Smooth muscle cell (in vitro differentiated cells): Measurements from ENCODE around the gene ADK. TPM values are rescaled to one million over a fixed set of nuclear protein-coding genes. Genes with fewer than 3 reads are reported as not detected.

Experiments used
- DNase-seq: peaks from one replicate; lab custom pipeline; 2025; ENCODE audit not compliant: unreplicated experiment; lab: John Stamatoyannopoulos, UW
- H2AFZ ChIP-seq: fragments of 200-600 bp; sonication (generic); 2 replicates; pipeline ENCODE4 v1.6.0; 2016; ENCODE audit warnings: antibody characterized with exemption, low read depth, mild to moderate bottlenecking
- H3F3A ChIP-seq: fragments of 200-600 bp; sonication (generic); 2 replicates; pipeline ENCODE4 v1.6.0; 2017; ENCODE audit warnings: antibody characterized with exemption, low read depth
- H3K27ac ChIP-seq: fragments of 200-600 bp; sonication (generic); 2 replicates; pipeline ENCODE4 v1.5.1; 2016; ENCODE audit warnings: low read depth, mild to moderate bottlenecking
- H3K27me3 ChIP-seq: fragments of 200-600 bp; sonication (generic); 2 replicates; pipeline ENCODE4 v1.6.1; 2016; ENCODE audit warnings: low read depth, mild to moderate bottlenecking
- H3K36me3 ChIP-seq: fragments of 200-600 bp; sonication (generic); 2 replicates; pipeline ENCODE4 v1.5.1; 2016; ENCODE audit warnings: low read depth
- H3K4me1 ChIP-seq: fragments of 200-600 bp; sonication (generic); 2 replicates; pipeline ENCODE4 v1.5.1; 2016; ENCODE audit warnings: low read depth
- H3K4me2 ChIP-seq: fragments of 200-600 bp; sonication (generic); 2 replicates; pipeline ENCODE4 v1.6.0; 2016; ENCODE audit warnings: mild to moderate bottlenecking
- H3K4me3 ChIP-seq: fragments of 200-600 bp; sonication (generic); 2 replicates; pipeline ENCODE4 v1.5.1; 2016; ENCODE audit warnings: mild to moderate bottlenecking
- H3K79me2 ChIP-seq: fragments of 200-600 bp; sonication (generic); 2 replicates; pipeline ENCODE4 v1.6.0; 2016; ENCODE audit warnings: low read depth, mild to moderate bottlenecking
- H3K9ac ChIP-seq: fragments of 200-600 bp; sonication (generic); 2 replicates; pipeline ENCODE4 v1.6.0; 2016; ENCODE audit warnings: low read depth
- H3K9me3 ChIP-seq: fragments of 200-600 bp; sonication (generic); replicated peaks from 2 replicates; pipeline ENCODE4 v1.5.1; 2016; ENCODE audit warnings: low read depth
- H4K20me1 ChIP-seq: fragments of 200-600 bp; sonication (generic); 2 replicates; pipeline ENCODE4 v1.6.0; 2016; ENCODE audit warnings: low read depth
- WGBS: methylation state at CpG from one replicate; pipeline ENCODE4 v1.1.7; 2016; ENCODE audit warnings: low lambda C conversion rate; 5-methylcytosine and 5-hydroxymethylcytosine counted together
- polyA plus RNA-seq: library from polyadenylated mRNA; unstranded; fragments of >200 nt; fragmentation: Nextera tagmentation; extraction: Ambion mirVana; gene quantifications from 2 replicates; pipeline ENCODE4 v1.2.1, GENCODE V29; 2016
- total RNA-seq: library from RNA; depleted of rRNA; stranded (reverse); fragments of >200 nt; gene quantifications from 2 replicates; pipeline ENCODE4 v1.2.3, GENCODE V29; 2014
- TF ChIP-seq, protein P1 (sequence below): fragments of 200-600 bp; sonication (generic); IDR thresholded peaks from 2 replicates; pipeline ENCODE4 v1.5.1; 2017; ENCODE audit warnings: borderline replicate concordance, mild to moderate bottlenecking, antibody characterized with exemption; ENCODE audit not compliant: insufficient read depth, poor library complexity, severe bottlenecking

Gene ADK
- total and polyA plus RNA-seq, 2 experiments from 2014 or later: 19.4 to 25.1 TPM

- H2AFZ ChIP-seq: no peak overlapping the region
- no peaks in the 10 kb centered on the region for H3F3A ChIP-seq
- H3K9ac ChIP-seq: no peak overlapping the region
- H3K9me3 ChIP-seq: no peaks in the 10 kb centered on the region
- DNase-seq: no peak
- TF ChIP-seq, protein P1, sequence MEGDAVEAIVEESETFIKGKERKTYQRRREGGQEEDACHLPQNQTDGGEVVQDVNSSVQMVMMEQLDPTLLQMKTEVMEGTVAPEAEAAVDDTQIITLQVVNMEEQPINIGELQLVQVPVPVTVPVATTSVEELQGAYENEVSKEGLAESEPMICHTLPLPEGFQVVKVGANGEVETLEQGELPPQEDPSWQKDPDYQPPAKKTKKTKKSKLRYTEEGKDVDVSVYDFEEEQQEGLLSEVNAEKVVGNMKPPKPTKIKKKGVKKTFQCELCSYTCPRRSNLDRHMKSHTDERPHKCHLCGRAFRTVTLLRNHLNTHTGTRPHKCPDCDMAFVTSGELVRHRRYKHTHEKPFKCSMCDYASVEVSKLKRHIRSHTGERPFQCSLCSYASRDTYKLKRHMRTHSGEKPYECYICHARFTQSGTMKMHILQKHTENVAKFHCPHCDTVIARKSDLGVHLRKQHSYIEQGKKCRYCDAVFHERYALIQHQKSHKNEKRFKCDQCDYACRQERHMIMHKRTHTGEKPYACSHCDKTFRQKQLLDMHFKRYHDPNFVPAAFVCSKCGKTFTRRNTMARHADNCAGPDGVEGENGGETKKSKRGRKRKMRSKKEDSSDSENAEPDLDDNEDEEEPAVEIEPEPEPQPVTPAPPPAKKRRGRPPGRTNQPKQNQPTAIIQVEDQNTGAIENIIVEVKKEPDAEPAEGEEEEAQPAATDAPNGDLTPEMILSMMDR: no peak
- peaks cover 11% of the 10 kb centered on the region for H4K20me1 ChIP-seq
- H3K27me3 ChIP-seq: no peaks in the 10 kb centered on the region
- H3K36me3 ChIP-seq: no peaks in the 10 kb centered on the region
- no peak overlapping the region for H3K4me3 ChIP-seq
- H3K79me2 ChIP-seq: no peaks in the 10 kb centered on the region
- 0% methylated on average over 1 of the region's 1 CpG for WGBS
- H3K4me2 ChIP-seq: peak overlapping the region; percentile 62
- peaks cover 12% of the 10 kb centered on the region for H3K4me1 ChIP-seq
- peak overlapping the region; percentile 70 for H3K27ac ChIP-seq
Observed at GRCh38 chr10:74432841-74433594, 282.0 kb downstream of the ADK start.

DNA sequence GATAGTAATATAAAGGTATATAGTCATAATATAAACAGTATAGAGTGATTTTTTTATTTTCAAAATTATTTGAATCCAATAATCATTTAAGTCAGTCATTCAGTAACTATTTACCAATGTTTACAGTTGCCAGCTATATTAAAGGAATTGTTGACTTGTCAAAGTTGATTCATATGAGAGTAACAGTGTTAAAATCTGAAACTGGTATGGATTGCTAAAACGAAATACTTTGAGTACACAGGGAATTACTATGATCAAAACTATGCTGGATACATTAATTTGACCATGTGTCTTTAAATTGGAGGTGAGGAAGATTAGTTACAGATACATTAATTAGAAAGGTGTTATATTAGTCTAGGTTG is 282.6 kb downstream of the ADK start:
- H3K27me3 ChIP-seq: no peaks in the 10 kb centered on the region
- H3K4me3 ChIP-seq: no peak overlapping the region
- H3F3A ChIP-seq: no peaks in the 10 kb centered on the region
- H3K4me2 ChIP-seq: peak overlapping the region; percentile 62
- peaks cover 12% of the 10 kb centered on the region for H3K4me1 ChIP-seq
- H3K36me3 ChIP-seq: no peaks in the 10 kb centered on the region
- WGBS: 81% methylated on average over 1 of the region's 1 CpG
- H2AFZ ChIP-seq: no peak overlapping the region
- no peak for DNase-seq
- peaks cover 11% of the 10 kb centered on the region for H4K20me1 ChIP-seq
- no peaks in the 10 kb centered on the region for H3K79me2 ChIP-seq
- no peaks in the 10 kb centered on the region for H3K9me3 ChIP-seq
- TF ChIP-seq, protein P1: no peak
- no peak overlapping the region for H3K9ac ChIP-seq
- peak overlapping the region; percentile 70 for H3K27ac ChIP-seq

- Histone ChIP-seq H3K27me3 (no peaks in the 10 kb centered on the region), H4K20me1 (peaks cover 11% of the 10 kb centered on the region), H3K79me2 (no peaks in the 10 kb centered on the region), H3K4me3 (no peak overlapping the region), H3K36me3 (no peaks in the 10 kb centered on the region), H3K9ac (no peak overlapping the region), H3K4me2 (no peak overlapping the region), H2AFZ (no peak overlapping the region), H3K9me3 (no peaks in the 10 kb centered on the region), H3F3A (no peaks in the 10 kb centered on the region), H3K4me1 (peaks cover 12% of the 10 kb centered on the region), H3K27ac (no peak overlapping the region)
- TF ChIP-seq, protein P1: no peak
- DNase-seq: no peak
- WGBS: 100% methylated on average over 1 of the region's 1 CpG
Observed at GRCh38 chr10:74433993-74434392, 283.0 kb downstream of the ADK start.

GRCh38 chr10:74434547-74434946 is 283.5 kb downstream of the ADK start:
- Histone ChIP-seq H3K9ac (no peak overlapping the region), H3K4me1 (peaks cover 14% of the 10 kb centered on the region), H3F3A (no peaks in the 10 kb centered on the region), H3K4me3 (no peak overlapping the region), H4K20me1 (peaks cover 11% of the 10 kb centered on the region), H3K4me2 (no peak overlapping the region), H3K27me3 (no peaks in the 10 kb centered on the region), H3K27ac (no peak overlapping the region), H3K79me2 (no peaks in the 10 kb centered on the region), H2AFZ (no peak overlapping the region), H3K9me3 (no peaks in the 10 kb centered on the region), H3K36me3 (no peaks in the 10 kb centered on the region)
- WGBS: 100% methylated on average over 1 of the region's 1 CpG
- TF ChIP-seq, protein P1: no peak
- DNase-seq: no peak
